ENCODE measurements around the gene ERGIC1. TPM values are rescaled to one million over a fixed set of nuclear protein-coding genes. Genes with fewer than 3 reads are reported as not detected.

The ERGIC1 gene
- total RNA-seq, 1 donor from 2014 or later, result 99.1 TPM

GRCh38 chr5:172821340-172821985 lies 12.6 kb upstream of the ERGIC1 start:
- H3K4me3 ChIP-seq (ENCODE audit: low read depth, low read length), result no peak overlapping the region

GRCh38 chr5:172823840-172824362 lies 10.2 kb upstream of the ERGIC1 start:
- no peak for TF ChIP-seq CTCF (conservative IDR thresholded peaks at IDR 0.05; ENCODE audit: low read depth, low read length)
- H3K4me3 ChIP-seq (ENCODE audit: low read depth, low read length), result no peak overlapping the region
- no peak for DNase-seq (ENCODE audit: low read depth)

More at GRCh38 chr5:172821340-172821985, 12.6 kb upstream of the ERGIC1 start:
- DNase-seq (ENCODE audit: low read depth), result no peak
- no peak for TF ChIP-seq CTCF (conservative IDR thresholded peaks at IDR 0.05; ENCODE audit: low read depth, low read length)

- no peak for TF ChIP-seq CTCF (conservative IDR thresholded peaks at IDR 0.05; ENCODE audit: low read depth, low read length)
- H3K4me3 ChIP-seq (ENCODE audit: low read depth, low read length), result no peak overlapping the region
- no peak for DNase-seq (ENCODE audit: low read depth)
These were observed 8.3 kb upstream of the ERGIC1 start for GRCh38 chr5:172825610-172826204.

GRCh38 chr5:172827841-172828240 lies 6.2 kb upstream of the ERGIC1 start:
- DNase-seq (ENCODE audit: low read depth), result no peak
- TF ChIP-seq CTCF (conservative IDR thresholded peaks at IDR 0.05; ENCODE audit: low read depth, low read length), result no peak
- H3K4me3 ChIP-seq (ENCODE audit: low read depth, low read length), result no peak overlapping the region

GRCh38 chr5:172828911-172829431 lies 5.1 kb upstream of the ERGIC1 start:
- DNase-seq (ENCODE audit: low read depth), result no peak
- no peak for TF ChIP-seq CTCF (conservative IDR thresholded peaks at IDR 0.05; ENCODE audit: low read depth, low read length)
- no peak overlapping the region for H3K4me3 ChIP-seq (ENCODE audit: low read depth, low read length)

- H3K4me3 ChIP-seq (ENCODE audit: low read depth, low read length), result no peak overlapping the region
- no peak for DNase-seq (ENCODE audit: low read depth)
- TF ChIP-seq CTCF (conservative IDR thresholded peaks at IDR 0.05; ENCODE audit: low read depth, low read length), result no peak
These were observed 3.7 kb upstream of the ERGIC1 start for GRCh38 chr5:172830275-172830799.
